Fibroblast of the conjunctiva (primary cell): Measurements from ENCODE around the gene TMEM191C.
"Not testable (repeated sequence)": the region's sequence is repeated elsewhere in the genome, so short reads cannot be mapped to it uniquely, and the experiment has no call there.

Experiments
- DNase-seq: peaks from one replicate; pipeline ENCODE4 v3.0.0-alpha.2; 2010; ENCODE audit warnings: low read depth

TMEM191C gene

GRCh38 chr22:21467337-21468193 lies at the start of gene TMEM191C:
TSS of gene TMEM191C (plus strand) at chr22:21467387. CDS start at chr22:21467460, 73 bp downstream.
- not testable (repeated sequence) for DNase-seq

DNA sequence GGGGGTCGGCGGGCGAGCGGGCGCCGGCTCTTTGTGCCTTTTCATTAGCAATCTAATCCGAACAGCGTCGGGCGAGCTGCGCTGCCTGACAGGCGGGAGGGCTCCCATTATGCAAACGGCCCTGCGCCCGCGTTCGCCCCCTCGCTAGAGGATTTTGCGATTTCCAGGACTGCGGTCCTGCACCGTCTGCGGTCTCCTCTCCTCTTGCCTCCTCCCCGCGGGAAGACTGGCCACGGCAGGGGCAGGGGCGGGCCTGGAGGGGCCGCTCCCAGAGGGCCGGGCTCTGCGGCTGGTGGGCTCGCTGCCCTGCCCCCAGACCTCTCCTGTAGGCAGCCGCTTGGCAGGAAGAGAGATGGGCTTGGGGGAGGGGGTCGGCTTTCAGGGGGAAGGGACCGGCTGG lies 49.3 kb upstream of the TMEM191C start:
- DNase-seq, result not testable (repeated sequence)

DNA sequence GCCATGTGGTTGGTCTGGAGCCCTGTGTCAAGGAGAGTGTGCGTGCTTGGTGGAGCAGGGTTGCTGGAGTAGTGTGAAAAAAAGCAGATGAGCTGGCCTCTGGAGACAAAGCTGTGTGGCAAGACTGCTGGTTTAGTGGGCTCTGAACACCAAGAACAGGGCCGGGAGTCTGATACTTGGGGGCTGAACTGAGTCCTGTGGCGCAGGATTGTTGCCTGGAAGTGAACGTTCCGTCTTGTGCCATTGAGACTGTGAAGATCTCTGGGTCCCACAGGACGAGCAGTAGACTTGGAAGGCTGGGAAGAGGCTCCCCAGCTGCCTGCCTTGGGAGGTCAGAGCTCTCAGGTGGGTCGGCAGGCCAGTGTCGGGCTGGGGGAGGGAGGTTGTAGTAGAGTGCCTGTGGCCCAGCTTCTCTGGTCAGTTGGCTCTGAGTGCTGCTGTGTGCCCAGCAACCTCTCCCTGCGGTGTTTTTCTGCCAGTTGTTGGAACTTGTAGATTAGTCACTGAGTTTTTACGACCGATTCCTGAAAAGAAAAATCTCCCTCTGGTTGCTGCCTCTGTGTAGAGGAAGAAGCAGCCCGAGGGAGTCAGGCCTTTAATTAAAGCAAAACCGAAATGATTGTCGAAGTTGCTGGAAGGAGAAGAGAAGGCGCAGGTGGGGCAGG lies 48.1 kb upstream of the TMEM191C start:
- DNase-seq, result not testable (repeated sequence)

DNA sequence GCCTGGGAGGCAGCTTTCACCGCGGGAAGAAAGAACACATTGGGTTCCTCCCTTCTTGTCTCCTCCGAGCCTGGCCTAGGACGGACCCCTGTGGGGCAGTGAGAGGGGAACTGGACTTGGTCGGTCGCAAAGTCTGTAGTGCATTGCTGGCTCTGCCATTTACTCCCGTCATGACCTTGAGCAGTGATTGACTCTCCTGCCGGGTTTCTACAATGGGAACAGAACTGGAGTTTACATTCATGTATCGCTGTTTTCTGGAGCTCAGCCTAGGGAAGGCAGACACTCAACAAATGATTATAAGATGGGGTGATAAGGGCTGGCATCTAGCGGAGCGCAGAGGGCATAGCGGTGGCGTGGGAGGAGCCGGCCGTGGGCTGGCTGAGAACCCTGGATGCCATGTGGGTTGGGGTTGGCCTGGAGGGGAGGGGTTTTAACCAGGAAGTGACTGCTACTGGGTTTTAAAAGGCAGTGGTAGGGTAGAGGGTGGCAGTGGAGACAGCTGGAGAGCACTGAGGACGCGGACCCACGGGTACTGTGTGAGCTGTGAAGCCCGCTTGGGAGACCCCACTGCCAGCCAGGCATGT lies 46.9 kb upstream of the TMEM191C start:
- not testable (repeated sequence) for DNase-seq

DNA sequence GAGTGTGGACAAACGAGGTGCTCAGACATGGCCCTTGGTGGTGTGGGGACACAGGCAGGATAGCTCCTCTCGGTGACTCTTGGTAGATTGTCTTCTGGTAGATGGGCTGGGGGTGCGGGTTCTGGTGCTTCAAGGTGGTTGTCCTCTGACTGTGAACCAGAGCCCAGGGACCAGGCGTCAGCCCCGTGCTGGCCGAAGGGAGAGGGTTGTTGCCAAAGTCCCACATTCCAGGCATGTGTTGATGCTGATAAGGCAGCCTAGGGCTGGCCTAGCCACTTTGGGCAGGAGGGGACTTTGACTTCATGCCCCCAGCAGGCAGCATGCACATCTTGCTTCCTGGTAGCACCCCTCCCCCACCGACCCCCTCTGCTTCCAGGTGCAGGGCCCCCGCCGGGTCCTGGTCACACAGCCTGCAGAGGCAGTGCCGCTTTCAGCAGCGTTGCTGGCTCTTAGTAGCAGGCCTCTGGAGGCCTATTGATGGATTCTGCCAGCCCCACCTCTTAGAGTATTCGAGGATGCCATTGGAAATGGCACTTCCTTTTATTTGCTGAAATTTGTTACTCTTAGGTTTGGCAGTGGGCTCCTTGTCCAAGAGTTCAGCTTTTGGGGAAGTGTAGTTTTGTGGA lies 43.0 kb upstream of the TMEM191C start:
- DNase-seq, result not testable (repeated sequence)

GRCh38 chr22:21434378-21435233 lies 32.6 kb upstream of the TMEM191C start:
- DNase-seq, result not testable (repeated sequence)

DNA sequence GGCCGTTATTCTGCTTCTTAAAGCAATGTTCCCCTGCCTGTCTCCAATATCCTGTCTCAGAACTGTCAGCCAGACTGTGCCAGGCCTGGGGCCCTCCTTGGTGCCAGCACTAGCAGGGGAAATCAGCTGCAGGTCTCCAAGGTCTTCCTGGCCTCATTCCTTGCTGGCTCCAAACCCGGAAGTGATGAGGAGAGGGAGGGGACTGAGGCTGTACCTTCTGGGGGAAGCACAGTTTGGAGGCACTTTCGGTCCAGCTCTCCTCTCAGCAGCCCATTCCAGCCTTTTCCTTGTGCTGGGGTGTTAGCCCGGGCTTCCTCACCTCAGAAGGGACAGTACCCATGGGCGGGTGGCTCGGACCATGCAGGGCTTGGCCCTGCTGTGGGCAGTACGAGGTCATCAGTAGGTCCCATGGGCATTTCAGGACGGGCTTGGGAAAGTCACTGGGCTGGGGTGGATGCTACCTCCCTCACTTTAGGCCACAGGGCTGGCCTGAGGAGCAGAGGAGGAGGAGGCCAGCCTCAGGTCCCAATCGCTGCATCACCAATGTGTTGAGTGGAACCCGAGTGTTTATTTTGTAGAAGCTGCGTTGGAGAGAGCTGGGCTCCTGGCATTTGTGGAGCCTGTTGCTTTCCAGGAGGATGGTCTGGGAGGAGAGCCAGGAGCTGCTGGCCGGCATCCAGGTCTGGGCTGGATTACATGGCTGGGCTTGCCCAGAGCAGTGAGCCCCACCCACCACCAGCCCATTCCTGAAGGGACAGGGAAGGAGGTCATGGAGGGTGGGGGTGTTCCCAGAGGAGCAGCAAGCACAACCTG lies 31.0 kb upstream of the TMEM191C start:
- DNase-seq, result not testable (repeated sequence)

GRCh38 chr22:21438013-21438412 lies 29.2 kb upstream of the TMEM191C start:
- DNase-seq, result not testable (repeated sequence)

- not testable (repeated sequence) for DNase-seq
These were observed 27.1 kb upstream of the TMEM191C start for GRCh38 chr22:21440018-21440636.

- DNase-seq, result not testable (repeated sequence)
These were observed 26.5 kb upstream of the TMEM191C start for GRCh38 chr22:21440676-21441075.

- DNase-seq, result not testable (repeated sequence)
These were observed 26.0 kb upstream of the TMEM191C start for GRCh38 chr22:21441170-21441569.

- DNase-seq, result not testable (repeated sequence)
These were observed 25.1 kb upstream of the TMEM191C start for GRCh38 chr22:21442123-21442522.

GRCh38 chr22:21442646-21443045 lies 24.5 kb upstream of the TMEM191C start:
- DNase-seq, result not testable (repeated sequence)

DNA sequence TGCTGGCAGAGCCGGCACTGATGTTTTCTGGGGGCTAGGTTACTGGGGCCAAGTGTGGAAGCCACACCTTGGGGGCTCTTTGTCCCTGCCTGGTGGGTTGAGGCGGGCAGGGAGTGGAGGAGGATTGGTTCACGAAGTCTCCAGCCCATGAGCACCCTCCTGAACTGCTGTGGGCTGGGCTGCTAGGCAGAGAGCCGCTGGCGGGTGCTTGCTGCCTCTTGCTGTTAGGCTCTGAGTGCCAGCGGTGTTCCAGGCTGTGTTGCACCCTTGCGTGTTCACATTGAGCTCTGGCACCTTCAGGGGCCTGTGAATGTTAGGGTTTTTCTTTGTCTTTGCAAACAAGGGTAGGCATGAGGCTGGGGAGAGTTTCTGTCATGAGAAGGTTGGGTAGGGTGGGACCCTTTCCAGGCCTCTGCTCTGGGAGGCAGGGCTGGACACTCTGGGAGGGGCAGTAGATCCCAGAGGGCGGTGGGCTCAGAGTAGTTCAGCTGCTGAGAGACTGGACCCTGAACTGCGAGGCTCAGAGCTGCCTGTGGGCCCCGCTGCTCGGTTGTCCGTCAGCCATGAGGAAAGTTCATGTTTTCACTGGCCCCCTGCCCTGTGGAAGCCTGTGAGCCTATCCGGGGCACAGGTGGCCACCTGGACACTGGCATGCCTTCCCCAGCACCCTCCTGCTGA lies 24.0 kb upstream of the TMEM191C start:
- DNase-seq, result no peak

GRCh38 chr22:21443735-21444421 lies 23.3 kb upstream of the TMEM191C start:
- DNase-seq, result no peak

DNA sequence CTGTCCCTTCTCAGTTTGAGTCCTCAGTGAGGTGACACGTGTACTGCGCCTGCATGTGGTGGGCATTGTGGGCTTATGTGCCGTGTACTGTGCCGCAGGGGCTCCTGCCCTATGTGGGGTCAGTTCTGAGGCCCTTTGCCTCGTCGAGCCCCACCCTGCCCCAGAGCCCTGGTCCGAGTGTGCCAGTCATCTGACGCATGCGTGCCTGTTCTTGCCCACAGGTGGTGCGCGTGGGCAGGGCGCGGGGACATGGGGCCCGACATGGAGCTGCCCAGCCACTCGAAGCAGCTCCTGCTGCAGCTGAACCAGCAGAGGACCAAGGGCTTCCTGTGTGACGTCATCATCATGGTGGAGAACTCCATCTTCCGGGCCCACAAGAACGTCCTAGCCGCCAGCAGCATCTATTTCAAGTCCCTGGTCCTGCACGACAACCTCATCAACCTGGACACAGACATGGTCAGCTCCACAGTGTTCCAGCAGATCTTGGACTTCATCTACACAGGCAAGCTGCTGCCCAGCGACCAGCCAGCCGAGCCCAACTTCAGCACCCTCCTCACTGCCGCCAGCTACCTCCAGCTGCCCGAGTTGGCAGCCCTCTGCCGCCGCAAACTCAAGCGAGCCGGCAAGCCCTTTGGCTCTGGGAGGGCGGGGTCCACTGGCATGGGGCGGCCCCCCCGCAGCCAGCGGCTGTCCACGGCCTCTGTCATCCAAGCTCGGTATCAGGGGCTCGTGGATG lies 22.3 kb upstream of the TMEM191C start:
- no peak for DNase-seq

DNA sequence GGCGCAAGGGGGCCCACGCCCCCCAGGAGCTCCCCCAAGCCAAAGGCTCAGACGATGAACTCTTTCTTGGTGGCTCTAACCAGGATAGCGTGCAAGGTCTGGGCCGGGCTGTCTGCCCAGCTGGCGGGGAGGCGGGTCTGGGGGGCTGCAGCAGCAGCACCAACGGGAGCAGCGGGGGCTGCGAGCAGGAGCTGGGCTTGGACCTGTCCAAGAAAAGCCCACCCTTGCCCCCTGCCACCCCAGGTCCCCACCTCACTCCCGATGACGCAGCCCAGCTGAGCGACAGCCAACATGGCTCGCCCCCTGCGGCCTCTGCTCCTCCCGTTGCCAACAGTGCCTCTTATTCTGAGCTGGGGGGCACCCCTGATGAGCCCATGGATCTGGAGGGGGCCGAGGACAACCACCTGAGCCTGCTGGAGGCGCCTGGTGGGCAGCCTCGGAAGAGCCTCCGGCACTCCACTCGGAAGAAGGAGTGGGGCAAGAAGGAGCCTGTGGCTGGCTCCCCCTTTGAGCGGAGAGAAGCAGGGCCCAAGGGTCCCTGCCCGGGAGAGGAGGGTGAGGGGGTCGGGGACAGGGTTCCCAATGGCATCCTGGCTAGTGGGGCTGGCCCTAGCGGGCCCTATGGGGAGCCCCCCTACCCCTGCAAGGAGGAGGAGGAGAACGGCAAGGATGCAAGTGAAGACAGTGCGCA lies 21.6 kb upstream of the TMEM191C start:
- no peak for DNase-seq
